IPS-18a (cell line): ENCODE results near the gene CALML5.

ENCODE experiments used
- H3K27ac ChIP-seq: one replicate; pipeline ENCODE4 v1.5.1; 2013; ENCODE audit warnings: low read length
- H3K27me3 ChIP-seq: one replicate; pipeline ENCODE4 v1.6.1; 2013; ENCODE audit warnings: mild to moderate bottlenecking, low read length; ENCODE audit not compliant: control insufficient read depth, insufficient read depth
- H3K36me3 ChIP-seq: one replicate; pipeline ENCODE4 v1.6.1; 2013; ENCODE audit warnings: low read depth, low read length; ENCODE audit not compliant: control insufficient read depth
- H3K4me1 ChIP-seq: one replicate; pipeline ENCODE4 v1.6.1; 2013; ENCODE audit warnings: low read depth, low read length; ENCODE audit not compliant: control insufficient read depth
- H3K4me3 ChIP-seq: one replicate; pipeline ENCODE4 v1.5.1; 2013; ENCODE audit warnings: low read length
- H3K9ac ChIP-seq: one replicate; pipeline ENCODE4 v1.6.1; 2013; ENCODE audit warnings: mild to moderate bottlenecking, low read length, moderate library complexity
- H3K9me3 ChIP-seq: one replicate; pipeline ENCODE4 v1.6.1; 2013; ENCODE audit warnings: low read depth, low read length; ENCODE audit not compliant: control insufficient read depth

The CALML5 gene

GRCh38 chr10:5493691-5494090 is 5.7 kb downstream of the CALML5 start:
- no peaks in the 10 kb centered on the region for H3K4me1 ChIP-seq
- H3K9me3 ChIP-seq: no peaks in the 10 kb centered on the region
- no peaks in the 10 kb centered on the region for H3K27me3 ChIP-seq
- H3K27ac ChIP-seq: no peak overlapping the region
- H3K9ac ChIP-seq: no peak overlapping the region
- no peaks in the 10 kb centered on the region for H3K36me3 ChIP-seq
- H3K4me3 ChIP-seq: no peak overlapping the region

- H3K27ac ChIP-seq: no peak overlapping the region
Measured at GRCh38 chr10:5492929-5493576, 6.3 kb downstream of the CALML5 start.

GRCh38 chr10:5492322-5492855 is 7.0 kb downstream of the CALML5 start:
- Histone ChIP-seq H3K4me1 (no peaks in the 10 kb centered on the region), H3K27ac (no peak overlapping the region), H3K4me3 (no peak overlapping the region), H3K36me3 (no peaks in the 10 kb centered on the region), H3K9ac (no peak overlapping the region), H3K9me3 (no peaks in the 10 kb centered on the region), H3K27me3 (no peaks in the 10 kb centered on the region)

More at GRCh38 chr10:5492929-5493576, 6.3 kb downstream of the CALML5 start:
- no peaks in the 10 kb centered on the region for H3K4me1 ChIP-seq
- H3K4me3 ChIP-seq: no peak overlapping the region
- H3K9ac ChIP-seq: no peak overlapping the region
- no peaks in the 10 kb centered on the region for H3K27me3 ChIP-seq
- no peaks in the 10 kb centered on the region for H3K36me3 ChIP-seq
- H3K9me3 ChIP-seq: no peaks in the 10 kb centered on the region

DNA sequence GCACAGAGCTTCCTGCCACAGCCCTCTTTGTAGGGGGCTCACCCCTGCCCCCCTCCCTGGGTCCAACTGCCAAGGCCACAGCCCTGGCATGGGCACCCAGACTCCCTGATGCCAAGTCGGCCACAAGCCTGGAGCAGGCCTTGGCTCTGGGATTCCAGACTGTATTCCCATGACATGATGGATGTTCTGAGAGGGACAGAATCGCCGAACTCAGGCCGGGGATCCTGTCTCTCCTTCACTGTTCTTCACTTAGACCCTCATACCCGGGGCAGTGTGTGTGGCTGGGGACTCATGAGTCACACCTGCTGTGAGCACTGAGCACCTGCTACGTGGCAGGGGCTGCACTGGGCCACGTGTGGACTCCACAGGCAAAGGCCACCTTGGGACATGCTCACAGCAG is 7.9 kb downstream of the CALML5 start:
- Histone ChIP-seq H3K4me3 (no peak overlapping the region), H3K27ac (no peak overlapping the region), H3K36me3 (no peaks in the 10 kb centered on the region)

DNA sequence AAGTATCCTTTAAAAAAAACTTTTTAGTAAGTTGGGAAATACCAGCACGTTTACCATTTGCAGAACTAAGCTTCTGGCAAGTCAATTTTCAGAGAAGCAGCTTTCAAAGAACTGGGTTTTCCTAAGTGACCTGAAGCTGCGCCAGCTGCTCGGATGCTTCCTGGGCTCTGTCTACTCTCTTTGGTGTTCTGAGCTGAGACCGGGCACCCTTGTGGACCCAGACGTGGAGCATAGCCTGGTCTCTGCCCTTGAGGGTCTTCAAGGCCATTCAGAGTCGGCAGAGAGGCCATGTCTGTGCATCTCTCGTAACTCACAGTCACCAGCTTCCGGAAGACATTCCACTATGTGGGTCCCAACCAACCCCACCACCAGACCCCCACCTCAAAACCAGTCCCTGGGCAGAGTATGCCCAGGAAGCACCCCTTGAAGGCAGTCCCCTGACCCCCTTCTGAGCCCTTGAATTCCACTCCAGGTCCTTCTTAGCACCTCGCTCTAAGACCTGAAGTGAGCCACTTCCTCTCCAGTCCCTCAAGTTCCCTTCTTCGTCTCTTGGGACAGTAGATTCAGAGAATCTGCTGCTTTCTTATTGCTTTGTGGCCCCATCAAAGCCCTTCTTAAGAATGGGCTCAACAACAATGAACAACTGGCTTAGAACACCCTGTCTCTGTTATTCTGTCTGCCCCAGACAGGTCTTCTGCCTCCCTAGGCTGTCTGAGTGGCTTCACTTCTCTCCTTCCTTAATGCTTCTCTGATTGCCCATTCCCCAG is 8.5 kb downstream of the CALML5 start:
- no peak overlapping the region for H3K4me3 ChIP-seq
- H3K36me3 ChIP-seq: no peaks in the 10 kb centered on the region
- H3K27me3 ChIP-seq: no peaks in the 10 kb centered on the region
- peaks cover 5% of the 10 kb centered on the region for H3K4me1 ChIP-seq
- H3K9me3 ChIP-seq: no peaks in the 10 kb centered on the region
- no peak overlapping the region for H3K27ac ChIP-seq
- H3K9ac ChIP-seq: no peak overlapping the region

More for the DNA sequence above, 7.9 kb downstream of the CALML5 start:
- Histone ChIP-seq H3K27me3 (no peaks in the 10 kb centered on the region), H3K9ac (no peak overlapping the region), H3K9me3 (no peaks in the 10 kb centered on the region), H3K4me1 (no peaks in the 10 kb centered on the region)

- no peaks in the 10 kb centered on the region for H3K9me3 ChIP-seq
- H3K9ac ChIP-seq: no peak overlapping the region
- no peaks in the 10 kb centered on the region for H3K27me3 ChIP-seq
- H3K36me3 ChIP-seq: no peaks in the 10 kb centered on the region
- peaks cover 5% of the 10 kb centered on the region for H3K4me1 ChIP-seq
- no peak overlapping the region for H3K27ac ChIP-seq
- no peak overlapping the region for H3K4me3 ChIP-seq
Measured at GRCh38 chr10:5490032-5490431, 9.3 kb downstream of the CALML5 start.

- H3K9ac ChIP-seq: no peak overlapping the region
Measured at GRCh38 chr10:5488272-5489161, 10.9 kb downstream of the CALML5 start.

DNA sequence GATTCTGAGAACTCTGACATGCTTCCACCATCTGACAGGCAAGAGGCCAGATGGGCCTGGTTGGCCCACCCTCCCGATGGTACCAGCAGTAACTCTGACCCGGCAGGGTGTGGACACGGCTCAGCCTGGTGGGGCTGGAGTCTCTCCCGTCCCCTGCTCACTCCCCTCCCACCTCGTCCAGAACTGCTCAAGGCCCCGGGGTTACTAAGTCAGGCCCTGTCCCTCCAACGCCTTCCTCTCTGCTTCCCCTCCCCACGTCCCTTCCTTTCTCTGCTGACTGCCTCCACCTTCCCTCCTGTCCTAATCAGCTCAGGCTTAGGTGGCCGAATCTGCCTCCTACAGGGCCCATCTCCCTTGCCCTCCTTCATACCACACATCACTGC is 12.5 kb downstream of the CALML5 start:
- Histone ChIP-seq H3K36me3 (no peaks in the 10 kb centered on the region), H3K27ac (no peak overlapping the region), H3K4me3 (no peak overlapping the region), H3K9me3 (no peaks in the 10 kb centered on the region), H3K9ac (no peak overlapping the region), H3K4me1 (peaks cover 5% of the 10 kb centered on the region), H3K27me3 (no peaks in the 10 kb centered on the region)

More at GRCh38 chr10:5488272-5489161, 10.9 kb downstream of the CALML5 start:
- Histone ChIP-seq H3K9me3 (no peaks in the 10 kb centered on the region), H3K4me1 (peaks cover 5% of the 10 kb centered on the region), H3K36me3 (no peaks in the 10 kb centered on the region), H3K4me3 (no peak overlapping the region), H3K27me3 (no peaks in the 10 kb centered on the region), H3K27ac (no peak overlapping the region)

DNA sequence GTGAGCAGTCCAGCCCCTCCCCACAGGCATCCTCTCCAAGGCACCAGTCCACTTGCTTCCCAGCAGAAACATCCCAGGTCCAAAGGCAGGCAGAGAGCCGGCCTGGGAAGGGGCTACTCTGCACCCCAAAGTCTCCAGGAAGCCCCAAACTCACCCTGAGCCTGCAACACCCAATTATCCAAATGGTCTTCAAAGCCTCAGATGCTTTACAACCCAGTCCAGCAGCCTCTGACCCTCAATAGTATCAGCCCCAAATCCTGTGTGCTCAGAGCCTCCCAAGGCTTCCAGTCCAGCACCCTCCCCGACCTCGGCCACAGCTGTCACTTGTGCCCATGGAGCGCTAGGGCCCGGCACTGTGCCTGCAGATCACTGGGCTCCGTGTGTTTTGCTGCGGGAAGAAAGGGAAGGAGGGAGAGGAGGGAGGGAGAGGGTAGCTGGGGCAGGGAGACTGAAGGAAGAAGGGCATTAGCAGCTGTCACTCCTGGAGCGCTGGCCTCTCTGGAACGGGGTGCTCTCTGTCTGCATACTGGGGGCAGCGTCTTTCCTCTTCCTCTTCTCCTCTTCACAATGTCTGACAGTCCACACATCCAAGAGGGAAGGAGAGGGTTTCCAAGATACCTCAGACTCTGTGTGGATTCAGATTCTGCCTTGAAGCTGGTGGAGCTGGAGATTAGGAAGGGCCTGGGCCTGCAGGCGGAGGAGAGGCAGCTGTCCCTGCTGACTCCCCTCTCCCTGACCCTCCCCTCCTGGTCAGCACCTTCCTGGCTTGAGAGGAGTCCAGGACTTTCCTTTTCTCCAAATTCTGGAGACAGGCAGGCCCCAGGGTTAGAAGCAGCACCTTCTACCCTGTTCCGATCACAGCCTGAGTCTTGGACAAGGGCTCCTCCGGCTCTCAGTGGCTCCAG is 13.2 kb downstream of the CALML5 start:
- Histone ChIP-seq H3K27me3 (no peaks in the 10 kb centered on the region), H3K4me1 (peaks cover 5% of the 10 kb centered on the region), H3K9me3 (no peaks in the 10 kb centered on the region), H3K9ac (no peak overlapping the region), H3K4me3 (no peak overlapping the region), H3K36me3 (no peaks in the 10 kb centered on the region), H3K27ac (no peak overlapping the region)

GRCh38 chr10:5485290-5485689 is 14.1 kb downstream of the CALML5 start:
- H3K36me3 ChIP-seq: no peaks in the 10 kb centered on the region
- H3K4me1 ChIP-seq: peaks cover 5% of the 10 kb centered on the region
- H3K27ac ChIP-seq: no peak overlapping the region
- H3K9ac ChIP-seq: no peak overlapping the region
- no peak overlapping the region for H3K4me3 ChIP-seq
- H3K9me3 ChIP-seq: no peaks in the 10 kb centered on the region
- H3K27me3 ChIP-seq: no peaks in the 10 kb centered on the region
